ENCODE data around the gene TMEM232. TPM values are rescaled to one million over a fixed set of nuclear protein-coding genes. Genes with fewer than 3 reads are reported as not detected.
"Not testable (repeated sequence)": the region's sequence is repeated elsewhere in the genome, so short reads cannot be mapped to it uniquely, and the experiment has no call there.

The TMEM232 gene
- total and polyA plus RNA-seq, 4 experiments from 2014 or later, result 0.40 to 2.2 (median 1.7) TPM; not detected in 1

- H3K9me3 Mint-ChIP-seq, result peaks cover 0 to 5% (median 0%) of the 10 kb centered on the region in 8 donors
- POLR2A ChIA-PET (ENCODE audit: partially characterized antibody), result no interaction called here
Observed at GRCh38 chr5:110707260-110707844, 19.1 kb downstream of the TMEM232 start.

GRCh38 chr5:110705349-110705748 lies 21.1 kb downstream of the TMEM232 start:
- H3K4me1 Mint-ChIP-seq, result no peaks in the 10 kb centered on the region
- H3K9me3 ChIP-seq (ENCODE audit: control insufficient read depth in 1 of 2, low read length in 2 of 2), result no peaks in the 10 kb centered on the region
- ChIA-PET CTCF (ENCODE audit: partially characterized antibody) (no interaction called here), POLR2A (ENCODE audit: partially characterized antibody) (no interaction called here)
- no peaks in the 10 kb centered on the region for H3K4me1 ChIP-seq (ENCODE audit: insufficient read depth, low read length)
- no peak for DNase-seq
- intact Hi-C loops (cut with micrococcal nuclease), result no loop called here
- no peak overlapping the region for H3K27ac Mint-ChIP-seq
- no peak overlapping the region for H3K4me3 Mint-ChIP-seq
- peaks cover 0 to 5% (median 0%) of the 10 kb centered on the region in 8 donors for H3K9me3 Mint-ChIP-seq
- no peak overlapping the region for H3K4me3 ChIP-seq (ENCODE audit: low read length in 2 of 2)
- H3K27me3 Mint-ChIP-seq, result peaks cover 1 to 10% of the 10 kb centered on the region in 2 donors
- no peaks in the 10 kb centered on the region for H3K36me3 Mint-ChIP-seq
- no peaks in the 10 kb centered on the region for H3K27me3 ChIP-seq (ENCODE audit: insufficient read depth, low read length)
- no peak overlapping the region for H3K27ac ChIP-seq (ENCODE audit: low read depth, low read length)
- H3K36me3 ChIP-seq (ENCODE audit: insufficient read depth, low read length), result no peaks in the 10 kb centered on the region

More at GRCh38 chr5:110707260-110707844, 19.1 kb downstream of the TMEM232 start:
- no peak for DNase-seq
- Histone ChIP-seq H3K4me3 (ENCODE audit: low read length in 2 of 2) (no peak overlapping the region), H3K9me3 (ENCODE audit: control insufficient read depth in 1 of 2, low read length in 2 of 2) (no peaks in the 10 kb centered on the region), H3K36me3 (ENCODE audit: insufficient read depth, low read length) (no peaks in the 10 kb centered on the region), H3K4me1 (ENCODE audit: insufficient read depth, low read length) (no peaks in the 10 kb centered on the region), H3K27ac (ENCODE audit: low read depth, low read length) (no peak overlapping the region), H3K27me3 (ENCODE audit: insufficient read depth, low read length) (no peaks in the 10 kb centered on the region)
- Mint-ChIP-seq H3K4me3 (no peak overlapping the region), H3K4me1 (no peaks in the 10 kb centered on the region), H3K27ac (no peak overlapping the region), H3K36me3 (no peaks in the 10 kb centered on the region), H3K27me3 (peaks cover 4 to 14% of the 10 kb centered on the region in 2 donors)
- intact Hi-C loops (cut with micrococcal nuclease), result no loop called here
- CTCF ChIA-PET (ENCODE audit: partially characterized antibody), result no interaction called here

GRCh38 chr5:110703481-110703880 lies 23.0 kb downstream of the TMEM232 start:
- Histone ChIP-seq H3K9me3 (ENCODE audit: control insufficient read depth in 1 of 2, low read length in 2 of 2) (no peaks in the 10 kb centered on the region), H3K27me3 (ENCODE audit: insufficient read depth, low read length) (no peaks in the 10 kb centered on the region), H3K4me1 (ENCODE audit: insufficient read depth, low read length) (no peaks in the 10 kb centered on the region), H3K27ac (ENCODE audit: low read depth, low read length) (no peak overlapping the region), H3K4me3 (ENCODE audit: low read length in 2 of 2) (no peak overlapping the region), H3K36me3 (ENCODE audit: insufficient read depth, low read length) (no peaks in the 10 kb centered on the region)
- no peak overlapping the region for H3K27ac Mint-ChIP-seq
- DNase-seq, result no peak
- ChIA-PET POLR2A (ENCODE audit: partially characterized antibody) (no interaction called here), CTCF (ENCODE audit: partially characterized antibody) (interaction anchor here (2.0 kb wide), 1 partner anchor 9 kb away, joined by 6 read pairs; no protein-coding TSS in a partner anchor)
- intact Hi-C loops (cut with micrococcal nuclease), result no loop called here
- peaks cover 0 to 7% of the 10 kb centered on the region in 2 donors for H3K27me3 Mint-ChIP-seq
- H3K36me3 Mint-ChIP-seq, result no peaks in the 10 kb centered on the region
- no peaks in the 10 kb centered on the region for H3K4me1 Mint-ChIP-seq
- H3K9me3 Mint-ChIP-seq, result peaks cover 0 to 5% (median 0%) of the 10 kb centered on the region in 8 donors
- H3K4me3 Mint-ChIP-seq, result no peak overlapping the region

DNA sequence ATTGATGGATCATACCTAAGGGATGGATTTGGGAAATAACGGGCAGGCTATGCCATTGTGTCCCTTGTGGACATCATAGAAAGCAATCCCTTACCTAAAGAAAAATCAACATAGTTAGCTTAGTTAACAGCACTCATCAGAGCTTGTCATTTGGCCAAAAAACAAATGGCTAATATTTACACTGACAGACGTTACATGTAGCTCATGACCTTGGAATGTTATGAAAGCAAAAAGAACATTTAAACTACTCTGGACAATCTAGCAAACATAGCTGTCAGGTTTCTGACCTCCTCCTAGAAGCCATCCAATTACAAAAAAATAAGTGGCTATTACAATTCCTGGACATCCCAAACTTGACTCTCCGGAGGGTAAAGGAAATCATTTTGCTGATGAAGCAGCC lies 23.8 kb downstream of the TMEM232 start:
- CTCF ChIA-PET (ENCODE audit: partially characterized antibody), result interaction anchor here (2.0 kb wide), 1 partner anchor 10 kb away, joined by 6 read pairs; no protein-coding TSS in a partner anchor
- Mint-ChIP-seq H3K4me1 (no peaks in the 10 kb centered on the region), H3K27ac (no peak overlapping the region), H3K9me3 (peaks cover 0 to 5% (median 0%) of the 10 kb centered on the region in 8 donors), H3K4me3 (no peak overlapping the region), H3K27me3 (peaks cover 0 to 7% of the 10 kb centered on the region in 2 donors), H3K36me3 (no peaks in the 10 kb centered on the region)
- no peak for DNase-seq
- H3K4me3 ChIP-seq (ENCODE audit: low read length in 2 of 2), result no peak overlapping the region
- intact Hi-C loops (cut with micrococcal nuclease), result no loop called here
- H3K27ac ChIP-seq (ENCODE audit: low read depth, low read length), result no peak overlapping the region
- H3K4me1 ChIP-seq (ENCODE audit: insufficient read depth, low read length), result no peaks in the 10 kb centered on the region
- no peaks in the 10 kb centered on the region for H3K27me3 ChIP-seq (ENCODE audit: insufficient read depth, low read length)
- no peaks in the 10 kb centered on the region for H3K9me3 ChIP-seq (ENCODE audit: control insufficient read depth in 1 of 2, low read length in 2 of 2)
- POLR2A ChIA-PET (ENCODE audit: partially characterized antibody), result no interaction called here
- no peaks in the 10 kb centered on the region for H3K36me3 ChIP-seq (ENCODE audit: insufficient read depth, low read length)

GRCh38 chr5:110702300-110702699 lies 24.2 kb downstream of the TMEM232 start:
- H3K9me3 ChIP-seq (ENCODE audit: control insufficient read depth in 1 of 2, low read length in 2 of 2), result no peaks in the 10 kb centered on the region
- Mint-ChIP-seq H3K27ac (no peak overlapping the region), H3K9me3 (peaks cover 0 to 2% (median 0%) of the 10 kb centered on the region in 8 donors), H3K4me3 (no peak overlapping the region), H3K4me1 (no peaks in the 10 kb centered on the region), H3K27me3 (peaks cover 0 to 7% of the 10 kb centered on the region in 2 donors), H3K36me3 (no peaks in the 10 kb centered on the region)
- no peaks in the 10 kb centered on the region for H3K4me1 ChIP-seq (ENCODE audit: insufficient read depth, low read length)
- POLR2A ChIA-PET (ENCODE audit: partially characterized antibody), result no interaction called here
- no peaks in the 10 kb centered on the region for H3K36me3 ChIP-seq (ENCODE audit: insufficient read depth, low read length)
- CTCF ChIA-PET (ENCODE audit: partially characterized antibody), result interaction anchor here (2.0 kb wide), 1 partner anchor 10 kb away, joined by 6 read pairs; no protein-coding TSS in a partner anchor
- no peak for DNase-seq
- H3K27ac ChIP-seq (ENCODE audit: low read depth, low read length), result no peak overlapping the region
- H3K4me3 ChIP-seq (ENCODE audit: low read length in 2 of 2), result no peak overlapping the region
- intact Hi-C loops (cut with micrococcal nuclease), result no loop called here
- no peaks in the 10 kb centered on the region for H3K27me3 ChIP-seq (ENCODE audit: insufficient read depth, low read length)

DNA sequence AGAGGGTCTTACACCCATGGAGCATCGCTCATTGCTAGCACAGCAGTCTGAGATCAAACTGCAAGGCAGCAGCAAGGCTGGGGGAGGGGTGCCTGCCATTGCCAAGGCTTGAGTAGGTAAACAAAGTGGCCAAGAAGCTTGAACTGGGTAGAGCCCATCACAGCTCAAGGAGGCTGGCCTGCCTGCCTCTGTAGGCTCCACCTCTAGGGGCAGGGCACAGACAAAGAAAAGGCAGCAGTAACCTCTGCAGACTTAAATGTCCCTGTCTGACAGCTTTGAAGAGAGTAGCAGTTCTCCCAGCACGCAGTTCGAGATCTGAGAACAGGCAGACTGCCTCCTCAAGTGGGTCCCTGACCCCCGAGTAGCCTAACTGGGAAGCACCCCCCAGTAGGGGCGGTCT lies 33.8 kb downstream of the TMEM232 start:
- H3K4me1 ChIP-seq (ENCODE audit: insufficient read depth, low read length); H3K9me3 ChIP-seq (ENCODE audit: control insufficient read depth in 1 of 2, low read length in 2 of 2); H3K4me1 Mint-ChIP-seq; H3K36me3 ChIP-seq (ENCODE audit: insufficient read depth, low read length); H3K4me3 Mint-ChIP-seq; H3K27me3 Mint-ChIP-seq; intact Hi-C loops (cut with micrococcal nuclease); CTCF ChIA-PET (ENCODE audit: partially characterized antibody); H3K4me3 ChIP-seq (ENCODE audit: low read length in 2 of 2); H3K27ac ChIP-seq (ENCODE audit: low read depth, low read length); H3K36me3 Mint-ChIP-seq; H3K27ac Mint-ChIP-seq; H3K9me3 Mint-ChIP-seq; DNase-seq; H3K27me3 ChIP-seq (ENCODE audit: insufficient read depth, low read length); POLR2A ChIA-PET (ENCODE audit: partially characterized antibody): not testable (repeated sequence)

DNA sequence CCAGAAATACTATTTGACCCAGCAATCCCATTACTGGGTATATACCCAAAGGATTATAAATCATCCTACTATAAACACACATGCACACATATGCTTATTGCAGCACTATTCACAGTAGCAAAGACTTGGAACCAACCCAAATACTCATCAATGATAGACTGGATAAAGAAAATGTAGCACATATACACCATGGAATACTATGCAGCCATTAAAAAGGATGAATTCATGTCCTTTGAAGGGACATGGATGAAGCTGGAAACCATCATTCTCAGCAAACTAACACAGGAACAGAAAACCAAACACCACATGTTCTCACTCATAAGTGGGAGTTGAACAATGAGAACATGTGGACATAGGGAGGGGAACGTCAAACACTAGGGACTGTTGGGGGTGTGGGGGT lies 35.9 kb downstream of the TMEM232 start:
- H3K4me1 Mint-ChIP-seq; H3K36me3 Mint-ChIP-seq; H3K4me3 ChIP-seq (ENCODE audit: low read length in 2 of 2); H3K27ac ChIP-seq (ENCODE audit: low read depth, low read length); intact Hi-C loops (cut with micrococcal nuclease); DNase-seq; H3K9me3 Mint-ChIP-seq; POLR2A ChIA-PET (ENCODE audit: partially characterized antibody); H3K27ac Mint-ChIP-seq; H3K4me3 Mint-ChIP-seq; H3K4me1 ChIP-seq (ENCODE audit: insufficient read depth, low read length); H3K27me3 Mint-ChIP-seq; H3K36me3 ChIP-seq (ENCODE audit: insufficient read depth, low read length); H3K27me3 ChIP-seq (ENCODE audit: insufficient read depth, low read length); H3K9me3 ChIP-seq (ENCODE audit: control insufficient read depth in 1 of 2, low read length in 2 of 2); CTCF ChIA-PET (ENCODE audit: partially characterized antibody): not testable (repeated sequence)

Data from CD4-positive, alpha-beta memory T cell (primary cell).